Measurements from ENCODE around the gene CST8.

The CST8 gene

GRCh38 chr20:23533161-23533560 is 42.2 kb downstream of the CST8 start:
- Histone ChIP-seq H3K79me2 (ENCODE audit: insufficient read depth, low read length) (no peaks in the 10 kb centered on the region), H4K20me1 (ENCODE audit: insufficient read depth, low read length) (no peaks in the 10 kb centered on the region), H3K4me3 (ENCODE audit: low read depth in 1 of 2, low read length in 2 of 2) (no peak overlapping the region), H3K9ac (ENCODE audit: low read depth, low read length) (no peak overlapping the region), H3K4me2 (ENCODE audit: insufficient read depth, low read length) (no peak overlapping the region), H3K27me3 (ENCODE audit: insufficient read depth, low read length, poor library complexity) (peaks cover 4% of the 10 kb centered on the region), H3K27ac (ENCODE audit: low read length) (no peak overlapping the region), H2AFZ (ENCODE audit: low read depth, low read length) (no peak overlapping the region), H3K36me3 (ENCODE audit: insufficient read depth, low read length) (no peaks in the 10 kb centered on the region), H3K4me1 (ENCODE audit: insufficient read depth, low read length) (no peaks in the 10 kb centered on the region), H3K9me3 (ENCODE audit: insufficient read depth, low read length, severe bottlenecking) (no peaks in the 10 kb centered on the region)
- DNase-seq (no peak), ATAC-seq (ENCODE audit: insufficient read depth, low read depth) (no peak)
- TF ChIP-seq EZH2 (IDR thresholded peaks at IDR 0.05; ENCODE audit: borderline replicate concordance, low read depth, low read length, severe bottlenecking) (no peak), CTCF (IDR thresholded peaks at IDR 0.05; ENCODE audit: borderline replicate concordance, extremely low read depth, low read length, poor library complexity, severe bottlenecking) (no peak)

- H3K4me3 ChIP-seq (ENCODE audit: low read depth in 1 of 2, low read length in 2 of 2) = no peak overlapping the region
- no peaks in the 10 kb centered on the region for H3K4me1 ChIP-seq (ENCODE audit: insufficient read depth, low read length)
- no peak for DNase-seq
- H3K36me3 ChIP-seq (ENCODE audit: insufficient read depth, low read length) = no peaks in the 10 kb centered on the region
- no peak overlapping the region for H2AFZ ChIP-seq (ENCODE audit: low read depth, low read length)
- H3K9ac ChIP-seq (ENCODE audit: low read depth, low read length) = no peak overlapping the region
- H4K20me1 ChIP-seq (ENCODE audit: insufficient read depth, low read length) = no peaks in the 10 kb centered on the region
- ATAC-seq (ENCODE audit: insufficient read depth, low read depth) = no peak
- H3K9me3 ChIP-seq (ENCODE audit: insufficient read depth, low read length, severe bottlenecking) = no peaks in the 10 kb centered on the region
- H3K79me2 ChIP-seq (ENCODE audit: insufficient read depth, low read length) = no peaks in the 10 kb centered on the region
- TF ChIP-seq CTCF (IDR thresholded peaks at IDR 0.05; ENCODE audit: borderline replicate concordance, extremely low read depth, low read length, poor library complexity, severe bottlenecking) = no peak
- no peak for TF ChIP-seq EZH2 (IDR thresholded peaks at IDR 0.05; ENCODE audit: borderline replicate concordance, low read depth, low read length, severe bottlenecking)
- H3K27ac ChIP-seq (ENCODE audit: low read length) = no peak overlapping the region
- H3K27me3 ChIP-seq (ENCODE audit: insufficient read depth, low read length, poor library complexity) = peaks cover 9% of the 10 kb centered on the region
- H3K4me2 ChIP-seq (ENCODE audit: insufficient read depth, low read length) = no peak overlapping the region
Measured at GRCh38 chr20:23534801-23535593, 44.1 kb downstream of the CST8 start.

GRCh38 chr20:23536328-23536974 is 45.5 kb downstream of the CST8 start:
- no peaks in the 10 kb centered on the region for H4K20me1 ChIP-seq (ENCODE audit: insufficient read depth, low read length)
- no peak overlapping the region for H3K4me3 ChIP-seq (ENCODE audit: low read depth in 1 of 2, low read length in 2 of 2)
- TF ChIP-seq CTCF (IDR thresholded peaks at IDR 0.05; ENCODE audit: borderline replicate concordance, extremely low read depth, low read length, poor library complexity, severe bottlenecking) = no peak
- TF ChIP-seq EZH2 (IDR thresholded peaks at IDR 0.05; ENCODE audit: borderline replicate concordance, low read depth, low read length, severe bottlenecking) = no peak
- peaks cover 9% of the 10 kb centered on the region for H3K27me3 ChIP-seq (ENCODE audit: insufficient read depth, low read length, poor library complexity)
- ATAC-seq (ENCODE audit: insufficient read depth, low read depth) (no peak), DNase-seq (no peak)
- H3K9me3 ChIP-seq (ENCODE audit: insufficient read depth, low read length, severe bottlenecking) = no peaks in the 10 kb centered on the region
- H3K4me2 ChIP-seq (ENCODE audit: insufficient read depth, low read length) = no peak overlapping the region
- no peak overlapping the region for H3K9ac ChIP-seq (ENCODE audit: low read depth, low read length)
- no peak overlapping the region for H2AFZ ChIP-seq (ENCODE audit: low read depth, low read length)
- no peaks in the 10 kb centered on the region for H3K4me1 ChIP-seq (ENCODE audit: insufficient read depth, low read length)
- no peaks in the 10 kb centered on the region for H3K36me3 ChIP-seq (ENCODE audit: insufficient read depth, low read length)
- no peak overlapping the region for H3K27ac ChIP-seq (ENCODE audit: low read length)
- H3K79me2 ChIP-seq (ENCODE audit: insufficient read depth, low read length) = no peaks in the 10 kb centered on the region

Measured in DND-41 (cell line).